SK-N-SH (cell line): ENCODE data around the gene PELI2. TPM values are rescaled to one million over a fixed set of nuclear protein-coding genes. Genes with fewer than 3 reads are reported as not detected.

Source experiments
- CTCF ChIA-PET: fragments of 300-600, 350-600 bp; formaldehyde crosslinking; extraction: SDS; loops from one replicate; lab custom pipeline; 2021; lab: Yijun Ruan, JAX
- POLR2A ChIA-PET: fragments of 350-600 bp; sonication (Branson Sonifier 250); formaldehyde crosslinking; extraction: SDS; loops from one replicate; lab custom pipeline; 2020; ENCODE audit warnings: antibody characterized with exemption, inconsistent platforms; lab: Yijun Ruan, JAX
- DNase-seq: peaks from one replicate; pipeline ENCODE4 v3.0.0; 2012
- H2AFZ ChIP-seq: fragments of 200-600 bp; sonication (generic); 2 replicates; pipeline ENCODE4 v1.8.1; 2016; ENCODE audit warnings: antibody characterized with exemption, mild to moderate bottlenecking, low read depth
- H3F3A ChIP-seq: fragments of 200-600 bp; sonication (generic); replicated peaks from 2 replicates; pipeline ENCODE3; 2016; ENCODE audit warnings: antibody characterized with exemption, mild to moderate bottlenecking; ENCODE audit not compliant: insufficient read depth
- H3K27ac ChIP-seq, 2 experiments: fragments of 200-500 bp in 1 of 2; fragments of 200-600 bp in 1 of 2; sonication (Bioruptor generic) in 1 of 2; sonication (generic), shearing (Covaris generic) in 1 of 2; 2 replicates each; pipeline versions ENCODE4 v1.5.1 to v1.6.1; 2014 to 2016; ENCODE audit warnings: low read depth in 2 of 2, inconsistent platforms in 1 of 2, low read length in 1 of 2, mild to moderate bottlenecking in 1 of 2, mixed read lengths in 1 of 2
- H3K27me3 ChIP-seq: fragments of 200-600 bp; sonication (generic), shearing (Covaris generic); 2 replicates; pipeline ENCODE4 v1.6.1; 2016; ENCODE audit warnings: mixed run types; ENCODE audit not compliant: insufficient read depth
- H3K36me3 ChIP-seq, 2 experiments: fragments of 200-500 bp in 1 of 2; fragments of 200-600 bp in 1 of 2; sonication (Bioruptor generic) in 1 of 2; sonication (generic) in 1 of 2; replicated peaks in 1 of 2; 2 replicates each; pipeline versions ENCODE3 to v1.5.1; 2014 to 2016; ENCODE audit warnings: low read length in 1 of 2, mild to moderate bottlenecking in 1 of 2; ENCODE audit not compliant: insufficient read depth in 2 of 2, control insufficient read depth in 1 of 2
- H3K4me1 ChIP-seq, 2 experiments: fragments of 200-500 bp in 1 of 2; fragments of 200-600 bp in 1 of 2; sonication (Bioruptor generic) in 1 of 2; sonication (generic), shearing (Covaris generic) in 1 of 2; 2 replicates each; pipeline versions ENCODE4 v1.5.1 to v1.6.1; 2014 to 2016; ENCODE audit warnings: low read depth in 1 of 2, low read length in 1 of 2, mixed run types in 1 of 2; ENCODE audit not compliant: insufficient read depth in 2 of 2, control insufficient read depth in 1 of 2
- H3K4me2 ChIP-seq: fragments of 200-600 bp; sonication (generic), shearing (Covaris generic); 2 replicates; pipeline ENCODE4 v1.6.1; 2017; ENCODE audit warnings: mixed run types
- H3K4me3 ChIP-seq, 2 experiments: fragments of 200-500 bp in 1 of 2; fragments of 200-600 bp in 1 of 2; sonication (Bioruptor generic) in 1 of 2; sonication (generic), shearing (Covaris generic) in 1 of 2; 2 replicates each; pipeline versions ENCODE4 v1.5.1 to v1.8.1; 2014 to 2016; ENCODE audit warnings: low read depth in 2 of 2, inconsistent platforms in 1 of 2, low read length in 1 of 2, mild to moderate bottlenecking in 1 of 2, mixed read lengths in 1 of 2, moderate library complexity in 1 of 2
- H3K79me2 ChIP-seq: fragments of 200-600 bp; sonication (generic); 2 replicates; pipeline ENCODE4 v1.8.1; 2017; ENCODE audit warnings: mild to moderate bottlenecking; ENCODE audit not compliant: insufficient read depth
- H3K9ac ChIP-seq: fragments of 200-600 bp; sonication (generic); 2 replicates; pipeline ENCODE4 v1.6.1; 2017; ENCODE audit warnings: mixed run types
- H3K9me2 ChIP-seq: fragments of 200-600 bp; sonication (generic); 2 replicates; pipeline ENCODE4 v1.6.1; 2017; ENCODE audit warnings: mixed run types
- H3K9me3 ChIP-seq: fragments of 200-600 bp; sonication (generic); 2 replicates; pipeline ENCODE4 v1.6.1; 2017; ENCODE audit warnings: mixed run types, mild to moderate bottlenecking, moderate library complexity
- H4K20me1 ChIP-seq: fragments of 200-600 bp; sonication (generic); 2 replicates; pipeline ENCODE4 v1.6.1; 2017; ENCODE audit warnings: mild to moderate bottlenecking, mixed run types; ENCODE audit not compliant: insufficient read depth
- CHD2 ChIP-seq: fragments of 150-350 bp; IDR thresholded peaks from 2 replicates; pipeline ENCODE4 v1.6.1; 2018; ENCODE audit warnings: low read length; ENCODE audit not compliant: partially characterized antibody
- EP300 ChIP-seq, 2 experiments: IDR thresholded peaks; 2 replicates each; pipeline versions ENCODE4 v1.4.0 to v1.6.1; 2012; ENCODE audit warnings: borderline replicate concordance in 1 of 2, low read depth in 1 of 2, low read length in 1 of 2
- EZH2phosphoT487 ChIP-seq: fragments of 200-600 bp; sonication (generic); IDR thresholded peaks from 2 replicates; pipeline ENCODE4 v1.6.1; 2017; ENCODE audit warnings: low read depth, mixed run types, mild to moderate bottlenecking, antibody characterized with exemption, moderate library complexity, borderline replicate concordance
- FOSL2 ChIP-seq: IDR thresholded peaks from 2 replicates; pipeline ENCODE4 v1.4.0; 2012; ENCODE audit warnings: low read depth, mild to moderate bottlenecking, moderate library complexity, borderline replicate concordance
- FOXJ3 ChIP-seq: sonication (generic); formaldehyde crosslinking; IDR thresholded peaks from 2 replicates; pipeline ENCODE4 v1.5.1; 2020; ENCODE audit warnings: mild to moderate bottlenecking, missing genetic modification reagents
- FOXM1 ChIP-seq: IDR thresholded peaks from 2 replicates; pipeline ENCODE4 v1.4.0; 2012; ENCODE audit warnings: low read depth, mild to moderate bottlenecking
- GABPA ChIP-seq: IDR thresholded peaks from 2 replicates; pipeline ENCODE4 v1.4.0; 2012; ENCODE audit warnings: low read depth, mild to moderate bottlenecking
- GATA2 ChIP-seq: sonication (generic); formaldehyde crosslinking; IDR thresholded peaks from 2 replicates; pipeline ENCODE4 v1.5.0; 2020; ENCODE audit warnings: mild to moderate bottlenecking, missing genetic modification reagents
- JUND ChIP-seq: IDR thresholded peaks from 2 replicates; pipeline ENCODE4 v1.4.0; 2012
- MAX ChIP-seq: IDR thresholded peaks from 2 replicates; pipeline ENCODE4 v1.4.0; 2012; ENCODE audit warnings: low read depth
- MEF2A ChIP-seq: IDR thresholded peaks from 2 replicates; pipeline ENCODE4 v1.4.0; 2012; ENCODE audit warnings: low read depth, borderline replicate concordance
- NFIC ChIP-seq: IDR thresholded peaks from 2 replicates; pipeline ENCODE4 v1.4.0; 2012; ENCODE audit warnings: borderline replicate concordance
- RAD21 ChIP-seq: IDR thresholded peaks from 2 replicates; pipeline ENCODE4 v1.6.1; 2012; ENCODE audit warnings: mild to moderate bottlenecking, low read length
- RFX5 ChIP-seq: IDR thresholded peaks from 2 replicates; pipeline ENCODE4 v1.6.1; 2012; ENCODE audit warnings: mild to moderate bottlenecking, improper control_type of control experiment, low read length
- RXRA ChIP-seq: IDR thresholded peaks from 2 replicates; pipeline ENCODE4 v1.4.0; 2012; ENCODE audit warnings: low read depth, mild to moderate bottlenecking, borderline replicate concordance
- SIN3A ChIP-seq: IDR thresholded peaks from 2 replicates; pipeline ENCODE4 v1.6.1; 2012; ENCODE audit warnings: low read depth, mild to moderate bottlenecking, low read length, moderate library complexity, borderline replicate concordance
- SMC3 ChIP-seq: IDR thresholded peaks from 2 replicates; pipeline ENCODE4 v1.6.1; 2012; ENCODE audit warnings: low read depth, low read length, improper control_type of control experiment
- TAF1 ChIP-seq: IDR thresholded peaks from 2 replicates; pipeline ENCODE4 v1.6.1; 2012; ENCODE audit warnings: low read depth, mild to moderate bottlenecking, low read length, moderate library complexity, borderline replicate concordance
- TCF12 ChIP-seq: IDR thresholded peaks from 2 replicates; pipeline ENCODE4 v1.4.0; 2012
- TEAD4 ChIP-seq: IDR thresholded peaks from 2 replicates; pipeline ENCODE4 v1.4.0; 2012; ENCODE audit warnings: mild to moderate bottlenecking, borderline replicate concordance; ENCODE audit not compliant: insufficient read depth
- USF2 ChIP-seq: fragments of 150-350 bp; IDR thresholded peaks from 2 replicates; pipeline ENCODE4 v1.6.1; 2017; ENCODE audit warnings: antibody characterized with exemption, low read length, low read depth, borderline replicate concordance
- YY1 ChIP-seq: IDR thresholded peaks from 2 replicates; pipeline ENCODE4 v1.4.0; 2012; ENCODE audit warnings: low read depth, mild to moderate bottlenecking
- WGBS: methylation state at CpG from one replicate; pipeline ENCODE4 v1.1.6; 2017; ENCODE audit warnings: low lambda C conversion rate; 5-methylcytosine and 5-hydroxymethylcytosine counted together
- polyA plus RNA-seq, 3 experiments: library from polyadenylated mRNA; depleted of rRNA; stranded (reverse); fragments of >200 nt; gene quantifications; 2 replicates each; pipeline ENCODE4 v1.2.3, GENCODE V29; 2012

The PELI2 gene
- polyA plus RNA-seq, 1 of the 3 experiments (the other 2 are of a cell fraction): not detected

GRCh38 chr14:56274556-56274955 lies 156.3 kb downstream of the PELI2 start:
- POLR2A ChIA-PET: no interaction called here
- CTCF ChIA-PET: no interaction called here
- 16% methylated on average over 1 of the region's 1 CpG for WGBS

GRCh38 chr14:56276108-56276507 lies 157.9 kb downstream of the PELI2 start:
- DNase-seq: no peak
- POLR2A ChIA-PET: no interaction called here
- H3K4me1 ChIP-seq: peaks cover 0 to 18% of the 10 kb centered on the region in 2 experiments; a peak in 1 of 4 replicates
- H3K4me3 ChIP-seq: no peak overlapping the region
- H2AFZ ChIP-seq: no peak overlapping the region
- peaks cover 15% of the 10 kb centered on the region for H3F3A ChIP-seq
- H3K27ac ChIP-seq: no peak overlapping the region
- WGBS: 31% methylated on average over 5 of the region's 5 CpGs
- no peaks in the 10 kb centered on the region for H3K9me2 ChIP-seq
- no peak overlapping the region for H3K9ac ChIP-seq
- H3K79me2 ChIP-seq: no peaks in the 10 kb centered on the region
- H3K27me3 ChIP-seq: no peaks in the 10 kb centered on the region
- CTCF ChIA-PET: no interaction called here
- TF ChIP-seq EP300 (IDR thresholded peaks at IDR 0.05; ENCODE audit: borderline replicate concordance in 1 of 2, low read depth in 1 of 2, low read length in 1 of 2): no peak
- TF ChIP-seq TCF12: no peak
- no peak for TF ChIP-seq JUND
- TF ChIP-seq CHD2: no peak
- no peak for TF ChIP-seq SIN3A
- no peak for TF ChIP-seq YY1
- TF ChIP-seq SMC3: no peak
- TF ChIP-seq GABPA: no peak
- no peak for TF ChIP-seq RXRA
- no peak for TF ChIP-seq EZH2phosphoT487
- no peak for TF ChIP-seq FOXM1
- no peak for TF ChIP-seq NFIC
- no peak for TF ChIP-seq MEF2A
- no peak for TF ChIP-seq GATA2
- no peak for TF ChIP-seq FOXJ3 (CRISPR knock-in tag)
- no peak for TF ChIP-seq MAX
- no peak for TF ChIP-seq USF2
- no peak for TF ChIP-seq TAF1
- H3K4me2 ChIP-seq: no peak overlapping the region
- H3K9me3 ChIP-seq: no peaks in the 10 kb centered on the region
- H4K20me1 ChIP-seq: no peaks in the 10 kb centered on the region
- no peaks in the 10 kb centered on the region for H3K36me3 ChIP-seq

More at GRCh38 chr14:56274556-56274955, 156.3 kb downstream of the PELI2 start:
- Histone ChIP-seq H3K9me3 (no peaks in the 10 kb centered on the region), H3F3A (peaks cover 16% of the 10 kb centered on the region), H3K27ac (no peak overlapping the region), H3K9me2 (no peaks in the 10 kb centered on the region), H2AFZ (no peak overlapping the region), H3K4me1 (peaks cover 0 to 18% of the 10 kb centered on the region in 2 experiments; a peak in 1 of 4 replicates), H3K4me2 (no peak overlapping the region), H3K9ac (no peak overlapping the region), H3K27me3 (no peaks in the 10 kb centered on the region), H3K4me3 (no peak overlapping the region), H4K20me1 (no peaks in the 10 kb centered on the region), H3K36me3 (no peaks in the 10 kb centered on the region), H3K79me2 (no peaks in the 10 kb centered on the region)
- no peak for TF ChIP-seq TAF1
- TF ChIP-seq SIN3A: no peak
- TF ChIP-seq SMC3: no peak
- TF ChIP-seq RFX5: no peak
- no peak for TF ChIP-seq FOSL2
- TF ChIP-seq GABPA: no peak
- TF ChIP-seq TEAD4: no peak
- no peak for TF ChIP-seq EP300 (IDR thresholded peaks at IDR 0.05; ENCODE audit: borderline replicate concordance in 1 of 2, low read depth in 1 of 2, low read length in 1 of 2)
- TF ChIP-seq MEF2A: no peak
- no peak for TF ChIP-seq RAD21
- TF ChIP-seq FOXJ3 (CRISPR knock-in tag): no peak
- TF ChIP-seq FOXM1: no peak
- no peak for TF ChIP-seq MAX
- DNase-seq: no peak
